WI38 (cell line): ENCODE measurements around the gene SIRPG.

Experiments used
- H3K4me3 ChIP-seq: 2 replicates; pipeline ENCODE4 v1.5.1; 2011; ENCODE audit warnings: low read depth, mild to moderate bottlenecking, control low read depth, low read length
- CTCF ChIP-seq: IDR thresholded peaks from 2 replicates; pipeline ENCODE4 v1.5.1; 2012; ENCODE audit warnings: low read depth, mild to moderate bottlenecking, control low read depth, low read length

The SIRPG gene

GRCh38 chr20:1587781-1588532, 69.6 kb downstream of the SIRPG start:
- H3K4me3 ChIP-seq, result no peak overlapping the region
- TF ChIP-seq CTCF, result no peak

GRCh38 chr20:1579488-1579887, 78.1 kb downstream of the SIRPG start:
- no peak overlapping the region for H3K4me3 ChIP-seq
- no peak for TF ChIP-seq CTCF
